BLaER1 (cell line): ENCODE measurements around the gene INSRR.
A peak's percentile ranks its signal among the peaks of the same experiment; 100 is the strongest.

Experiments
- H3K27ac ChIP-seq: shearing (Covaris generic); formaldehyde crosslinking; 2 replicates; pipeline ENCODE4 v1.8.1; 2022
- H3K27me3 ChIP-seq: shearing (Covaris generic); formaldehyde crosslinking; 2 replicates; pipeline ENCODE4 v1.8.1; 2022
- H3K36me3 ChIP-seq: shearing (Covaris generic); formaldehyde crosslinking; 2 replicates; pipeline ENCODE4 v1.8.1; 2022
- H3K4me1 ChIP-seq: shearing (Covaris generic); formaldehyde crosslinking; 2 replicates; pipeline ENCODE4 v1.8.1; 2022
- H3K4me2 ChIP-seq: shearing (Covaris generic); formaldehyde crosslinking; 2 replicates; pipeline ENCODE4 v1.8.1; 2022
- H3K4me3 ChIP-seq: shearing (Covaris generic); formaldehyde crosslinking; 2 replicates; pipeline ENCODE4 v1.8.1; 2022
- H3K9ac ChIP-seq: shearing (Covaris generic); formaldehyde crosslinking; 2 replicates; pipeline ENCODE4 v1.8.1; 2022
- H3K9me3 ChIP-seq: shearing (Covaris generic); formaldehyde crosslinking; 2 replicates; pipeline ENCODE4 v1.8.1; 2022
- H4K20me1 ChIP-seq: shearing (Covaris generic); formaldehyde crosslinking; 2 replicates; pipeline ENCODE4 v1.8.1; 2022
- Cebpa-rat ChIP-seq: shearing (Covaris generic); IDR thresholded peaks from 2 replicates; pipeline ENCODE4 v1.8.1; 2022

Gene INSRR

GRCh38 chr1:156858959-156859522 lies at the start of gene INSRR:
Gene INSRR (minus strand): TSS chr1:156859117. CDS start chr1:156858621, 496 bp downstream.
- no peaks in the 10 kb centered on the region for H3K9me3 ChIP-seq
- peak within 1 kb of the TSS; percentile 69 for H3K4me3 ChIP-seq
- peak within 1 kb of the TSS; percentile 95 for H3K4me2 ChIP-seq
- H3K36me3 ChIP-seq, result no peaks in the 10 kb centered on the region
- peaks cover 47% of the 10 kb centered on the region for H3K4me1 ChIP-seq
- H4K20me1 ChIP-seq, result peaks cover 16% of the 10 kb centered on the region
- H3K27me3 ChIP-seq, result peaks cover 72% of the 10 kb centered on the region
- no peak within 1 kb of the TSS for H3K9ac ChIP-seq
- TF ChIP-seq Cebpa-rat, result no peak
- no peak within 1 kb of the TSS for H3K27ac ChIP-seq

DNA sequence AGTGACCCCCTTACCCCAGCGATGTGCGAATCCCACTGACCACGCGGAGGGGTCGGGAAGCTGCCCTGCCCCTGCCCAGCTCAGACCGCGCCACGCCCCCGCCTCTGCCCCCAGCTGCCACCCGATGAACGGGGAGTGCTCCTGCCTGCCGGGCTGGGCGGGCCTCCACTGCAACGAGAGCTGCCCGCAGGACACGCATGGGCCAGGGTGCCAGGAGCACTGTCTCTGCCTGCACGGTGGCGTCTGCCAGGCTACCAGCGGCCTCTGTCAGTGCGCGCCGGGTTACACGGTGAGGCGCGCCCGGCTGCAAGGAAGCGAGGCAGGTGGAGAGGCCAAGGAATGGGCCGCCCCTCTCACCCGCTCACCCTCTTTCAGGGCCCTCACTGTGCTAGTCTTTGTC lies 49.6 kb upstream of the INSRR start:
- no peaks in the 10 kb centered on the region for H3K36me3 ChIP-seq

GRCh38 chr1:156906206-156906906 lies 47.4 kb upstream of the INSRR start:
- no peak for TF ChIP-seq Cebpa-rat
- Histone ChIP-seq H3K4me3 (no peak overlapping the region), H3K9ac (no peak overlapping the region), H3K4me2 (no peak overlapping the region; the same call in 1 of the 2 replicates), H3K4me1 (peaks cover 19% of the 10 kb centered on the region), H3K36me3 (no peaks in the 10 kb centered on the region), H3K27ac (no peak overlapping the region), H3K9me3 (peaks cover 9% of the 10 kb centered on the region), H3K27me3 (no peaks in the 10 kb centered on the region), H4K20me1 (no peaks in the 10 kb centered on the region)

More for the DNA sequence above, 49.6 kb upstream of the INSRR start:
- no peaks in the 10 kb centered on the region for H3K27me3 ChIP-seq
- no peak overlapping the region for H3K27ac ChIP-seq
- no peaks in the 10 kb centered on the region for H4K20me1 ChIP-seq
- H3K4me2 ChIP-seq, result no peak overlapping the region
- no peak for TF ChIP-seq Cebpa-rat
- no peak overlapping the region for H3K4me3 ChIP-seq
- peaks cover 9% of the 10 kb centered on the region for H3K9me3 ChIP-seq
- H3K4me1 ChIP-seq, result peaks cover 21% of the 10 kb centered on the region
- H3K9ac ChIP-seq, result no peak overlapping the region

- Histone ChIP-seq H3K36me3 (no peaks in the 10 kb centered on the region), H3K9me3 (peaks cover 9% of the 10 kb centered on the region), H3K4me3 (no peak overlapping the region), H4K20me1 (no peaks in the 10 kb centered on the region), H3K27me3 (no peaks in the 10 kb centered on the region), H3K4me1 (peaks cover 19% of the 10 kb centered on the region), H3K27ac (no peak overlapping the region), H3K4me2 (no peak overlapping the region), H3K9ac (no peak overlapping the region)
- no peak for TF ChIP-seq Cebpa-rat
These were observed 46.7 kb upstream of the INSRR start for GRCh38 chr1:156905651-156906050.

- no peak overlapping the region for H3K4me2 ChIP-seq
- peaks cover 19% of the 10 kb centered on the region for H3K4me1 ChIP-seq
- no peak for TF ChIP-seq Cebpa-rat
- H3K9ac ChIP-seq, result no peak overlapping the region
- no peak overlapping the region for H3K27ac ChIP-seq
- no peaks in the 10 kb centered on the region for H3K27me3 ChIP-seq
- no peaks in the 10 kb centered on the region for H3K36me3 ChIP-seq
- peaks cover 9% of the 10 kb centered on the region for H3K9me3 ChIP-seq
- no peaks in the 10 kb centered on the region for H4K20me1 ChIP-seq
- H3K4me3 ChIP-seq, result no peak overlapping the region
These were observed 46.3 kb upstream of the INSRR start for GRCh38 chr1:156905176-156905575.

- H3K4me3 ChIP-seq, result no peak overlapping the region
- no peaks in the 10 kb centered on the region for H4K20me1 ChIP-seq
- peaks cover 19% of the 10 kb centered on the region for H3K4me1 ChIP-seq
- H3K27ac ChIP-seq, result no peak overlapping the region
- no peak overlapping the region for H3K4me2 ChIP-seq
- H3K9me3 ChIP-seq, result peaks cover 9% of the 10 kb centered on the region
- H3K9ac ChIP-seq, result no peak overlapping the region
- no peaks in the 10 kb centered on the region for H3K36me3 ChIP-seq
- peaks cover 2% of the 10 kb centered on the region; the same call in 1 of the 2 replicates for H3K27me3 ChIP-seq
- no peak for TF ChIP-seq Cebpa-rat
These were observed 45.5 kb upstream of the INSRR start for GRCh38 chr1:156904187-156904959.

- Histone ChIP-seq H3K27me3 (peaks cover 11% of the 10 kb centered on the region; the same call in 1 of the 2 replicates), H3K27ac (no peak overlapping the region), H3K4me2 (no peak overlapping the region), H3K36me3 (no peaks in the 10 kb centered on the region), H3K9me3 (peaks cover 9% of the 10 kb centered on the region), H3K4me3 (no peak overlapping the region), H3K9ac (no peak overlapping the region), H3K4me1 (peaks cover 25% of the 10 kb centered on the region), H4K20me1 (no peaks in the 10 kb centered on the region)
- TF ChIP-seq Cebpa-rat, result no peak
These were observed 44.6 kb upstream of the INSRR start for GRCh38 chr1:156903328-156904091.

DNA sequence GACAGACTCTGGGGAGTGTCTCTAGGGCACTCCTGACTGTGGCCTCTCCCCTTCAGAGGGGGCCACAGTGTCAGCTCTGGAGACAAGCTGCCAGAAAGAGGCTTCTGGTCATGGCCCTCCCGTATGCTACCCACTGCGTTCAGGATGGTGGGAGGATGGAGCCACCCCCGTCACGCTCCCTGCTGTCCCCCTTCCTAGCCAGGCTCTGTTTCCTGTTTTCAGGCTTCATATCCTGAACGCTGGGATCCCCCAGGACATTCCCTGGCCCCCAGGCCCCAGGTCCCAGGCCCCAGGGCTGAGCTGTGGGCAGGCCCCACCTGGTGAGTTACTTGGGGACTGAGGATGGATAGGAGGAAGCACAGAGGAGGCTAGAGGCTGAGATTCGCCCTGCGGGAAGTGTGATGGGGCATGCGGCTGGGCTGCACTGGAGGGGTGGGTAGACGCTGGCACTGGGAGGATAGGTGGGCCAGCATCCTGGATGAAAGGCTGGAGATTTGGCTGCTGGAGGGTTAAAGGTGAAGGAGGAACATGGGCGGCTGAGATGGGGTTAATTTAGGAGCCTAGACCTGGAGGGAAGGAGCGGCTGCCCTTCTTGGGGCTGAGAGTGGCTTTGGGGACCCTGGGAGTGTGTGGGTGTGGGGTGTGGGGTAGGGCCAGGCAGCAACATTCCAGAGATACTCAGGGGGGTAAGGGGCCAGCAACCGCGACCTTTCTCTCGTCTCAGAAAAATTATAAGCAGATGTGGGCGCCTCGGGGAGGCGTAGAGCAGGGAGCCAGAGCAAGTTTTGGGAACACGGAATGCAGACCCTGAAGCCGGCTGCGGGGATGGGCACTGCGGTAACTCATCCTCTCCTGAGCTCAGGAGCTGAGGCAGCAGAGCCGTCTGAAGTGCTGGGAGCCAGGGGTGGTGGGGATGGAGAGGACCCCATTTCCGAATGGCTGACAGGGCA lies 43.3 kb upstream of the INSRR start:
- Histone ChIP-seq H3K27ac (no peak overlapping the region), H3K9ac (no peak overlapping the region), H3K27me3 (peaks cover 24% of the 10 kb centered on the region; the same call in 1 of the 2 replicates), H3K36me3 (no peaks in the 10 kb centered on the region), H3K4me2 (peak overlapping the region; percentile 19; the same call in 1 of the 2 replicates), H3K4me3 (no peak overlapping the region), H3K4me1 (peaks cover 32% of the 10 kb centered on the region), H4K20me1 (no peaks in the 10 kb centered on the region), H3K9me3 (peaks cover 9% of the 10 kb centered on the region)
- no peak for TF ChIP-seq Cebpa-rat

- Histone ChIP-seq H3K4me2 (no peak overlapping the region), H3K4me3 (no peak overlapping the region), H4K20me1 (no peaks in the 10 kb centered on the region), H3K36me3 (no peaks in the 10 kb centered on the region), H3K27me3 (peaks cover 28% of the 10 kb centered on the region; the same call in 1 of the 2 replicates), H3K27ac (no peak overlapping the region), H3K9ac (no peak overlapping the region), H3K9me3 (peaks cover 7% of the 10 kb centered on the region), H3K4me1 (peaks cover 36% of the 10 kb centered on the region)
- TF ChIP-seq Cebpa-rat, result no peak
These were observed 42.6 kb upstream of the INSRR start for GRCh38 chr1:156901590-156901900.
